Upper lobe of right lung (tissue), 1 donor: ENCODE measurements around the gene GLIPR2. TPM values are rescaled to one million over a fixed set of nuclear protein-coding genes. Genes with fewer than 3 reads are reported as not detected.
"Not testable (repeated sequence)": the region's sequence is repeated elsewhere in the genome, so short reads cannot be mapped to it uniquely, and the experiment has no call there.

Experiments used
- ATAC-seq: fragments of 200-7000 bp; cut with Tn5 transposase; one replicate; pipeline ENCODE4 v1.9.1; 2020; ENCODE audit warnings: mild to moderate bottlenecking, moderate library complexity
- DNase-seq: peaks from one replicate; pipeline ENCODE4 v3.0.0-alpha.2; 2020
- H3K27ac ChIP-seq: fragments of 200-600 bp; one replicate; pipeline ENCODE4 v1.8.0; 2022
- H3K27me3 ChIP-seq: fragments of 200-600 bp; one replicate; pipeline ENCODE4 v1.8.0; 2022; ENCODE audit warnings: mild to moderate bottlenecking
- H3K36me3 ChIP-seq: fragments of 200-600 bp; one replicate; pipeline ENCODE4 v1.8.0; 2022
- H3K4me1 ChIP-seq: fragments of 200-600 bp; one replicate; pipeline ENCODE4 v1.8.0; 2022
- H3K4me3 ChIP-seq: fragments of 200-600 bp; one replicate; pipeline ENCODE4 v1.8.0; 2022; ENCODE audit warnings: mild to moderate bottlenecking
- H3K9me3 ChIP-seq: fragments of 200-600 bp; one replicate; pipeline ENCODE4 v1.8.0; 2022
- CTCF ChIP-seq: fragments of 200-600 bp; IDR thresholded peaks from one replicate; pipeline ENCODE4 v1.8.0; 2022; ENCODE audit warnings: antibody characterized with exemption
- intact Hi-C: fragments of 100-400 bp; cut with DNase I; formaldehyde crosslinking; loops from one replicate; pipeline ENCODE4 v1.11.0; 2022
- total RNA-seq: library from RNA; stranded (reverse); fragmentation: NEBNext Ultra II Directional; extraction: Animal tissue kit (Norgen Biotek cat#: 25700); gene quantifications from one replicate; pipeline ENCODE4 v1.2.1, GENCODE V29; 2021
- donor health status: DM: no; HTN: yes; CAD: no; lungs with severe emphysema.

Gene GLIPR2
- total RNA-seq, 1 donor from 2014 or later, result 64.9 TPM

GRCh38 chr9:36177571-36177970, 41.0 kb downstream of the GLIPR2 start:
- H3K9me3 ChIP-seq, result no peaks in the 10 kb centered on the region
- no peak overlapping the region for H3K27ac ChIP-seq
- no peak overlapping the region for H3K4me3 ChIP-seq
- H3K36me3 ChIP-seq, result no peaks in the 10 kb centered on the region
- TF ChIP-seq CTCF, result no peak
- no peak for ATAC-seq
- no peak for DNase-seq
- no peaks in the 10 kb centered on the region for H3K27me3 ChIP-seq
- intact Hi-C loops, result no loop called here
- H3K4me1 ChIP-seq, result no peaks in the 10 kb centered on the region

DNA sequence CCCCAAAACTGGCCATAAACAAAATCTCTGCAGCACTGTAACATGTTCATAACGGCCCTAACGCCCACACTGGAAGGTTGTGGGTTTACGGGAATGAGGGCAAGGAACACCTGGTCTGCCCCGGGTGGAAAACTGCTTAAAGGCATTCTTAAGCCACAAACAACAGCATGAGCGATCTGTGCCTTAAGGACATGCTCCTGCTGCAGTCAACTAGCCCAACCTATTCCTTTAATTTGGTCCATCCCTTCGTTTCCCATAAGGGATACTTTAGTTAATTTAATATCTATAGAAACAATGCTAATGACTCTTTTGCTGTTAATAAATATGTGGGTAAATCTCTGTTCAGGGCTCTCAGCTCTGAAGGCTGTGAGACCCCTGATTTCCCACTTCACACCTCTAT, 43.7 kb downstream of the GLIPR2 start:
- H3K36me3 ChIP-seq, H3K9me3 ChIP-seq, DNase-seq, H3K4me1 ChIP-seq, ATAC-seq, H3K27me3 ChIP-seq, H3K4me3 ChIP-seq, intact Hi-C loops, H3K27ac ChIP-seq: not testable (repeated sequence)

GRCh38 chr9:36187414-36187813, 50.9 kb downstream of the GLIPR2 start:
- no peaks in the 10 kb centered on the region for H3K27me3 ChIP-seq
- ATAC-seq (no peak), DNase-seq (no peak)
- no peaks in the 10 kb centered on the region for H3K36me3 ChIP-seq
- H3K4me1 ChIP-seq, result peaks cover 15% of the 10 kb centered on the region
- H3K27ac ChIP-seq, result no peak overlapping the region
- no peak for TF ChIP-seq CTCF
- H3K9me3 ChIP-seq, result no peaks in the 10 kb centered on the region
- intact Hi-C loops, result no loop called here
- H3K4me3 ChIP-seq, result no peak overlapping the region

GRCh38 chr9:36188212-36188611, 51.7 kb downstream of the GLIPR2 start:
- DNase-seq (no peak), ATAC-seq (no peak)
- no peaks in the 10 kb centered on the region for H3K27me3 ChIP-seq
- no peaks in the 10 kb centered on the region for H3K9me3 ChIP-seq
- H3K4me1 ChIP-seq, result peaks cover 23% of the 10 kb centered on the region
- no peak overlapping the region for H3K27ac ChIP-seq
- H3K4me3 ChIP-seq, result no peak overlapping the region
- no peaks in the 10 kb centered on the region for H3K36me3 ChIP-seq
- intact Hi-C loops, result no loop called here
- TF ChIP-seq CTCF, result no peak

DNA sequence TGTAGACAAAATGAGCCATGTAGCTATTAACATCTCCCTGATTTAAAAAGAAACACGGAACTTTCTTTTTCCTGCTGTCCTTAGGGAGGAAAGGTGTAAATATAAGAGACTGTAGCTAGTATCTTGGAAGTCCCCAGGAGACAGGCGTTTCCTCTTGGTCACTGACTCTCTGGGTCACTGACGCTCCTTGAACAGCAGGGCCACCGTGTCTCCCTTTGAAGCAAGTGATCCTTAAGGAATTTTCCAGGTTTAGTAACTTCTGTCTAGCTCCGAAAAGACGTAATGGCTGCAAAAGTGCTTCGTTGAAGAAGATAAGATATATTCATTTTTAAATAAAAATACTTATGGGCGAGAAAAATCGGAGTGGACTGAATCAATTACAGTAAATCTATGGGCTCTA, 53.4 kb downstream of the GLIPR2 start:
- H3K9me3 ChIP-seq, result no peaks in the 10 kb centered on the region
- H3K4me1 ChIP-seq, result peaks cover 41% of the 10 kb centered on the region
- TF ChIP-seq CTCF, result no peak
- no peaks in the 10 kb centered on the region for H3K27me3 ChIP-seq
- peak overlapping the region; percentile 97 for H3K4me3 ChIP-seq
- no peak for ATAC-seq
- peaks cover 6% of the 10 kb centered on the region for H3K36me3 ChIP-seq
- intact Hi-C loops, result no loop called here
- DNase-seq, result no peak
- H3K27ac ChIP-seq, result peak overlapping the region; percentile 94

GRCh38 chr9:36190388-36191289, 54.1 kb downstream of the GLIPR2 start, which contains the start of gene CLTA:
TSS of gene CLTA (plus strand) at chr9:36190921. CDS start at chr9:36191057, 136 bp downstream.
- peak within 1 kb of the TSS; percentile 94 for H3K27ac ChIP-seq
- intact Hi-C loops, result no loop called here
- ATAC-seq (peak; percentile 98), DNase-seq (peak; percentile 97)
- H3K27me3 ChIP-seq, result no peaks in the 10 kb centered on the region
- H3K36me3 ChIP-seq, result peaks cover 12% of the 10 kb centered on the region
- H3K9me3 ChIP-seq, result no peaks in the 10 kb centered on the region
- peak; percentile 52 for TF ChIP-seq CTCF
- peak within 1 kb of the TSS; percentile 97 for H3K4me3 ChIP-seq
- peaks cover 47% of the 10 kb centered on the region for H3K4me1 ChIP-seq
